NCI-H82 (cell line): Measurements from ENCODE around the gene IGIP.
"Not testable (repeated sequence)": the region's sequence is repeated elsewhere in the genome, so short reads cannot be mapped to it uniquely, and the experiment has no call there.

Experiments used
- DNase-seq: peaks from one replicate; lab custom pipeline; 2025; lab: John Stamatoyannopoulos, UW

IGIP gene

GRCh38 chr5:140142856-140143255 is 17.1 kb downstream of the IGIP start:
- DNase-seq = no peak

- DNase-seq = no peak
Measured at GRCh38 chr5:140143521-140144258, 18.0 kb downstream of the IGIP start.

DNA sequence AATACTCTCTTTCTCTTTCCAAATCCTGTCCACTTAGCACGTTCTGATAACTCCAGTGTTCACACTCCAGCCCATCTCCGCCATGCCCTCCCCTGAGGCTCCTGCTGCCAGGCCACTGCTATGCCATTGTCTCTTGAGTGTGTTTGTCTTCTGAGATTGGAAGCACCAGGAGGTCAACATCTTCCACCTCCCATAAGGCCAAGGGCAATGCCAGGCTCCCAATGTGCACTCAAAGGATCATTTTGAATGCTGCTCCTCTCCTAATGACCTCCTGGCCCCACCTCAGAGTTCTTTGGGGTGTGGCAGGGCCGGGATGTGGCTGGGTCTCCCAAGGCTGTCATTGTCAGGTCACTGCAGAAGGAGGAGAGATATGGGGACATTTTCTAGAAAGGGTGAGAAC is 19.5 kb downstream of the IGIP start:
- DNase-seq = no peak

GRCh38 chr5:140145818-140146522 is 20.2 kb downstream of the IGIP start:
- DNase-seq = no peak

DNA sequence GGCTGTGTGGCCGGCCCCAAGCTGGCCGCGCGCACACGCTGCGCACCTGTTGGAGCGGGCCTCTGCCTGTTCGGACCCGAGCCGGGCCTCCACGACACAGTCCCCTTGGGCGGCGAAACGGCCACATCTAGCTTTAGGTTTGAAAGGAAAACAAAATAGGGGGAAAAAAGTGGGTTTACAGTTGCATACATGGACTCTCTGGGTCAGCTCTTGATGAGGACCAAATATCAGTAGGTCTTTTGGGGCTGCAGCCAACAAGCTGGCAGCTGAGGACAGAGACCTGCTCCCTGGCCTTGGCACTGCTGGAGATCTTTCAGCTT is 20.7 kb downstream of the IGIP start:
- DNase-seq = no peak

GRCh38 chr5:140147460-140147859 is 21.7 kb downstream of the IGIP start:
- DNase-seq = no peak

DNA sequence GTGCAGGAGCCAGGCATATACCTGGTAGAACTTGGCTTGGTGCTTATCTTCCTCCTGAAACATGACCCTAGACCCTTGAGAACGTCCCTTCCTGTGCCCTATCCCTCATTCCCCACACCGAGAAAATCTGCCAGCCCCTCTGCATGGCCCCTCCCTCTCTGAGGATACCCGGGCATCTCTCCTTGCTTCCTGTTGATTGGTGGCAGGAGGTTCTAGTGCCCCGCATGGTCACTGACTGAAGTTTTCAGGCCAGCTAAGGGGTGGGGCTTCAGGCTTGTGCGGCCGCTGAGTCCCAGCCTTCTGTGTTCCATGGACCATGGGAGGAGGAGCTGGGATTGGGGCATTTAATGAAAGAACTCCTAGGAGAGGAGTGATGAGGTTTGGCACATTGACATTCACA is 22.8 kb downstream of the IGIP start:
- DNase-seq = peak; percentile 25

- peak; percentile 52 for DNase-seq
Measured at GRCh38 chr5:140150201-140150600, 24.5 kb downstream of the IGIP start.

GRCh38 chr5:140151144-140152021 is 25.6 kb downstream of the IGIP start:
- no peak for DNase-seq

DNA sequence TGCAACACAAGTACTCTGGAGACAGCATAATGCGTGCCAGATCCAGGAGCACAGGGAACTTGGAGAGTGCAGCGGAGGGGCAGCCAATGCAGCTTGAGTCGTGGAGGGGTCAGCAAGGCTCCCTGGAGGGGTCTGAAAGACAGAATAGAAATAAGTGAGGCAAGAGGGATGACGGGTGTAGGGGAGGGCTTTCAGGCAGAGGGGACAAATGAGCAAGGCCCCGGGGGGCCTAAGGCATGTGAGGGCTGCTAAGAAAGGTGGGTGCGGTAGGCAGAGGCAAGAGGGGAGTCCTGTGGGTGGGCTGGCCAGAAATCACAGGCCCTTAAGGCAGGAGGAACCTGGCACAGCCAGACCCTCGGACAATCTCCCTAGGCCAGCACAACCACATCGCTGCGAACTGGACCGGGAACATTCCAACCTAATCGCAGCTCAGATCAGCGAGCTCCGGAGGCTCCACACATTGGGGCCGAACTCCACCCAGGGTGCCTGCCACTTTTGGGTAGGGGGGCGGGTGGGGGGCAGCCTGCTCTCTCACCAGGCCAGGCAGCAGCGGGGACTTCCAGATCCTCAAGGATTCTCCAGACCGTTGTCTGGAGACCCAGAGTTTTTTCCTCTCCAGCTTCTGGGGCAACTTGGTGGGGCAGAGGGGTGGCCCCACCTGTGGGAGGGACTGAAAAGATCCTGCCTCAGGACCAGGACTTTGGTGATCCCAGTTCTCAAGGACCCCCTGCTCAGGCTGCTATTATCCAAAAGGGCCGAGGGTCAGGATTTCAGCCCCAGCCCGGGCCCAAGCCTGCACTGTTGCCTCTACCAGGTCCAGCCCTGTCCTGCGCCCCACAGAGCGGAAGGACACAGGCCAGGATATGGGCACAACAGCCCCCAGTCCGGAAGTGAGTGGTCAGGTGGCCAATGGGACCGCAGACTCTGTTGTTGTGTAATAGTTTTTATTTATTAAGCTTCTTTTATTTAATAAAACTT is 26.6 kb downstream of the IGIP start:
- DNase-seq = no peak

GRCh38 chr5:140153255-140153654 is 27.5 kb downstream of the IGIP start:
- no peak for DNase-seq

GRCh38 chr5:140153905-140154304 is 28.2 kb downstream of the IGIP start:
- no peak for DNase-seq

- DNase-seq = not testable (repeated sequence)
Measured at GRCh38 chr5:140154710-140155381, 29.1 kb downstream of the IGIP start.

DNA sequence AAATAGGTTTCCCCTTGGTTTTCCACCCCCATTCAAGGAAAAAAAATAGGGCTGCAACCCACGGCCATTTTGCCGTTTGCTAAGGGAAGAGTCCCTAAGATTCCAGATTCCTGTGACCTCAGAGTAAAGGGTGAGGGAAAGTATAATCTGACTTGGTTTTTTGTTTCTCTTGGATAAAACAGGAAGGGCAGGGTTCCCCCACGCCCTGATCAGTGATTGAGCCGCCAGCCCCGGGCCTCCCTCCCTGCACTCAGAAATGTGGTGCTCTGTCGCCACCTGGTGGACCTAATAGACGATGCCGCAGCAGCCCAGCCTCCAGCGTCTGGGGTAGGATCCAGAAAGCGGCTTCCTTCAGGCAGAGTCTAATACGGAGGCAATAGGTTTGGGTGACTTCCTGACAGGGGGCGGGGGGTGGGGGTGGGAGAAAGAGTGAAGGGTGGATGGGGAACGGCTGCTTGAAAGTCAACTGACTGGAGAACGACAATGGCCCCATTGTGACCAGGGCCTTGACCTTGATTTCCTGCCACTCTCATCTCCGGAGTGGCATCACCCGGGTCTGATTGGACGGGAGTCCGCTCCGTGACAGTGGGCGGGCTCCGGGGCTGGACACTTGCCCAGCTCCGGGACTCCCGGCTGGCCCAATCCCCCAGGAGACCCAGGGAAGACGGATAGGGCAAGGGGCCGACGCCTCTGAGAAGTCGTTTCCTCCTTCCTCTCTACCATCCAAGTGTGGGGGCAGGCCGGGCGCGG is 31.5 kb downstream of the IGIP start:
- peak; percentile 89 for DNase-seq

- DNase-seq = no peak
Measured at GRCh38 chr5:140159014-140159927, 33.5 kb downstream of the IGIP start.

DNA sequence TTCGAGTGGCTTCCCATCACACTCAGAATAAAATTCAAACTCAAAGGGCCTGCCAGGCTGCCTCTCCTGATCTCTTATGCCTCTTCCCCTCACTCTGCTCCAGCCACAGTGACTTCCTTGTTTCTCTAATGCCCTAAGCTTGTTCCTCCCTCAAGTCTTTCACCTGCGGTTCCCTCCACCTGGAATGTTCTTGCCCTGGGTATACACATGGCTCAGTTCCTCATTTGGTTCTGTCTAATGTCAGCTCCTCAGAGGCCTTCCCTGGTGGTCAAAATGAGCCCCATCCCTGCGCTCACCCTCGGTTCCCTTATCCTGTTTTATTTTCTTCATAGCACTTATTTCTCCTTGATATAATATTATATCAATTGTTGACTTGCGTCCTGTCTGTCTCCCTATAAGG is 36.5 kb downstream of the IGIP start:
- no peak for DNase-seq

DNA sequence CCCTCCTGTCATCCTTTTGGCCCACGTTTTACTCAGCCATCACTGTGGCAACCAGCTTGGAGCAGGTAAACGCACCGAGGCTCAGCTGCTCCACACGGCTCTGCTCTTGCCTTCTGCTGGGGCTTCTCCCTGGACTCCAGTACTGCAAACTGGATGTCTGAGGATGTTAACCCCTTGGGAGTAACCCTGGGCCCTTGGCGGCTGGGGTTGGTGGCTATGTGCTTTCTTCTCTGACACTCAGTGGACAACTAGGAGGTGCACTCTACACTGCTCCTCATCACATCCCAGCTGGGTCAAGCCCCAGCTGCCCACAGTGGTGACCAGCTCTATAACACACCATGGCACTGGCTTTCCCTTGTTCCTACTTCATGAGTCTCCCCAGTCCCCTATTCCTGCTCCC is 37.0 kb downstream of the IGIP start:
- DNase-seq = no peak

DNA sequence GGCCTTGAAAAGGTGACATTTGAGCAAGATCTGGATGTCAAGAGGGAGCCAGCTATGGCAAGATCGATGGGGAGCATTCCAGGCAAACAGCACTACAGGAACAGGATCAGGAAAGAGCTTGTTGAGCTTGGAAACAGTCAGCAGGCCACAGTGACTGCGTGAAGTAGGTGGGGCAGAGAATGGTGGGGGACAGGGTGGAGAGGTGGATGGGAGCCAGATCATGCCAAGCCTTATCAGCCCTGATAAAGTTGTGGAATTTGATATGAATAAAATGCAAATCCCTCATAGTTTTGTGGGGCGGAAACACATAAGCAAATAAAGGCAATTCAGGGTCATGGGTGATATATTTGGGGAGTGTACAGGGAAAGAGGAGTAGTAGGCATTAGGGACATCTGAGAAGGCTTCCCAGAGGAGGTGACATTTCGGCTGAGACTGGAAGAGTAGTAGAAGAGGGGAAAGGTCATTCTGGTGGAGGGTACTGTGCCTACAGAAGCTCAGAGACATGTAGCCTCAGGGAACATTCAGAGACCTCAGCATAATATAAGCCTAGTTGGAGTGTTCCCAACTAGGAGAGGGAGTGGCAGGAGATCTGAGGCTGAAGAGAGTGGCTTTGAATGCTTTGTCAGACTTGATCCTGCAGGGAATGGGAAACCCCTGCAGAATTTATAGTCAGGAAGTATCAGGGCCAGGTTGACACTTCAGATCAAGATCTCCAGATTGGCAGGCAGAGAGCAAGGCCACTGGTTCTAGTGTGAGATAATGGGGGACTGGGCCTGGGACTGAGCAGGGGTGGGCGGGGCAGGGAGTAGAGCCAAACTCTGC is 39.6 kb downstream of the IGIP start:
- DNase-seq = no peak
